Uterus (tissue), 4 donors: Measurements from ENCODE around the gene ZNF584. TPM values are rescaled to one million over a fixed set of nuclear protein-coding genes. Genes with fewer than 3 reads are reported as not detected.

ENCODE experiments used
- DNase-seq, 2 donors: peaks; one replicate each; pipeline ENCODE4 v3.0.0-alpha.2; 2019 to 2020
- H3K27ac ChIP-seq, 2 donors: fragments of 200-600 bp; sonication (generic); 1 replicate in 1 of 2; 2 replicates in 1 of 2; pipeline ENCODE4 v1.5.1; 2016 to 2018
- H3K27me3 ChIP-seq, 2 donors: fragments of 200-600 bp; sonication (generic); one replicate each; pipeline ENCODE4 v1.5.1; 2018 to 2019; ENCODE audit warnings: control low read depth in 1 of 2
- H3K36me3 ChIP-seq, 2 donors: fragments of 200-600 bp; sonication (generic); one replicate each; pipeline ENCODE4 v1.5.1; 2019; ENCODE audit warnings: control low read depth in 1 of 2
- H3K4me1 ChIP-seq, 2 donors: fragments of 200-600 bp; sonication (generic); one replicate each; pipeline ENCODE4 v1.5.1; 2018 to 2019; ENCODE audit warnings: control low read depth in 1 of 2
- H3K4me3 ChIP-seq, 2 donors: fragments of 200-600 bp; sonication (generic); 1 replicate in 1 of 2; 2 replicates in 1 of 2; pipeline ENCODE4 v1.5.1; 2018 to 2019; ENCODE audit warnings: mild to moderate bottlenecking in 1 of 2
- H3K9me3 ChIP-seq, 2 donors: fragments of 200-600 bp; sonication (generic); one replicate each; pipeline ENCODE4 v1.5.1; 2019; ENCODE audit warnings: control low read depth in 1 of 2
- CTCF ChIP-seq, 4 experiments: fragments of 200-600 bp in 2 of 4; fragments of 450-650 bp in 2 of 4; sonication (generic) in 2 of 4; IDR thresholded peaks; one replicate each; pipeline ENCODE4 v1.5.1; 2016 to 2019; ENCODE audit warnings: antibody characterized with exemption in 4 of 4, mild to moderate bottlenecking in 2 of 4, moderate library complexity in 1 of 4
- POLR2A ChIP-seq, 2 donors: fragments of 450-650 bp; IDR thresholded peaks; one replicate each; pipeline ENCODE4 v1.6.1; 2016; ENCODE audit warnings: antibody characterized with exemption in 2 of 2, mild to moderate bottlenecking in 1 of 2, moderate library complexity in 1 of 2
- intact Hi-C: fragments of 100-400 bp; cut with DNase I; formaldehyde crosslinking; loops from one replicate; pipeline ENCODE4 v1.15.1; 2023; ENCODE audit warnings: low total_unique reads
- total RNA-seq, 4 donors: library from RNA; depleted of rRNA in 3 of 4; stranded (reverse); fragments of >200 nt in 3 of 4; gene quantifications; one replicate each; pipeline versions ENCODE4 v1.1.0 to v1.2.4, GENCODE V29; 2014 to 2023
- donor health status: DM: yes; HTN: yes; CAD: no.

Gene ZNF584
- total RNA-seq, 4 donors from 2014 or later = 1.5 to 26.6 (median 16.4) TPM

DNA sequence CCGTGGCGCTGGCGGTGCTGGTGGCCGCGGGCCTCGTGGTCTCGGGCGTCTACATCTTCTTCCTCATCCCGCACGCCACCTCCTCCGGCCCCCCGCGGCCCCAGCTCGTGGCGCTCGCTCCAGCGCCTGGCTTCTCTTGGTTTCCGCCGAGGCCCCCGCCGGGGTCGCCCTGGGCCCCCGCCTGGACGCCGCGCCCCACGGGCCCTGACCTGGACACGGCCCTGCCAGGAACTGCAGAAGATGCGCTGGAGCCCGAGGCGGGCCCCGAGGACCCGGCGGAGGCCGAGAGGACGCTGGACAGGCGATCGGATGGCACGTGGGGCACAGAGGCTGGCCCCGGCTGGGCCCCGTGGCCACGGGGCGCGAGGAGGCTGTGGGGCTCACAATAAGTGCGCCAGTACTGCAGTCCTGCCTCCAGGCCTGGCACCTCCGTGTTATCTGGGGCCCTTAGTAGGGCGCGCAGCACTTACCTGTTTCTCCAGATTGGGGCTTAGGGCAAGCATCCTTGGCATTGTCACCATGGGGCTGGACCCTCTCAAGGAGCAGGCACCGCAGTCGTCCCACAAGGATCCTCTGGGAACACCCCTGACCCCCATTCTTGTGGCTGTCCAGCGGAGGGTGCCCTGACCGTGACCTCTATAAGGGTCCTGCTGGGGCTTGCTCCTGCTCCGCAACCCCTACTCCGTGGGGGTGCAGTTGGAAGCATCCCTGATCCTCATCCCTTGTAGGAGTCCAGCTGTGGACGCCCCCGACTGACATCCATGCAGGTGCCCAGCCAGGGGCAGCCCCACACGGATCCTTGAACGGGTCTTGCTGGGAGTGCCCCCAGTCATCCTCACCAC is 11.5 kb upstream of the ZNF584 start:
- Histone ChIP-seq H3K4me1 (peaks cover 0 to 12% of the 10 kb centered on the region in 2 donors), H3K9me3 (no peaks in the 10 kb centered on the region), H3K27ac (no peak overlapping the region), H3K36me3 (no peaks in the 10 kb centered on the region), H3K4me3 (no peak overlapping the region), H3K27me3 (peaks cover 0 to 5% of the 10 kb centered on the region in 2 donors)
- DNase-seq = no peak
- intact Hi-C loops = no loop called here
- TF ChIP-seq CTCF (IDR thresholded peaks at IDR 0.05) = no peak
- no peak for TF ChIP-seq POLR2A (IDR thresholded peaks at IDR 0.05)

GRCh38 chr19:58397533-58398037 is 10.9 kb upstream of the ZNF584 start:
- H3K27me3 ChIP-seq = peaks cover 0 to 5% of the 10 kb centered on the region in 2 donors
- no peak for DNase-seq

DNA sequence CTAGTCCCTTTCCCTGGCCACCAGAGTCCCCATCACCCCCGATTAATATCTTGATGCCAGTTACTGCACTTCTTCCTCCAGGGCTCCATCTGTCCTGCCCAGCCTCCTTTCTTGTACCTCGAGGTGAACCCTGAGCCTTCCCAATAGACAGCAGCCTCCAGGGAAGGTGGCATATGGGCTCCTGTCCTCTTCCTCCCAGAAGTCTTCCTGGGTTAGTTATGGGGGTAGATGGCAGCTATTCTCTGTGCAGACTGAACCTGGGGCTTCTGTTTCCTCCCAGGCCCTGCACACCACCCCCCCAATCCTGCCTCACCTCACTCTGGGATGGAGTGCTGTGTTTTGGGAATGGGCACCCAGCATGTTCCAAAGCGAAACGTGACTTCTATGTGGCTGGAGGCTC is 10.4 kb upstream of the ZNF584 start:
- no peaks in the 10 kb centered on the region for H3K36me3 ChIP-seq
- no peaks in the 10 kb centered on the region for H3K9me3 ChIP-seq
- intact Hi-C loops = no loop called here
- no peak for TF ChIP-seq CTCF (IDR thresholded peaks at IDR 0.05)
- H3K27ac ChIP-seq = no peak overlapping the region
- peaks cover 0 to 12% of the 10 kb centered on the region in 2 donors for H3K4me1 ChIP-seq
- no peak overlapping the region for H3K4me3 ChIP-seq
- no peak for DNase-seq
- peaks cover 0 to 5% of the 10 kb centered on the region in 2 donors for H3K27me3 ChIP-seq

More at GRCh38 chr19:58397533-58398037, 10.9 kb upstream of the ZNF584 start:
- no peak overlapping the region for H3K4me3 ChIP-seq
- no peak overlapping the region for H3K27ac ChIP-seq
- H3K9me3 ChIP-seq = no peaks in the 10 kb centered on the region
- intact Hi-C loops = no loop called here
- TF ChIP-seq CTCF (IDR thresholded peaks at IDR 0.05) = no peak
- no peak for TF ChIP-seq POLR2A (IDR thresholded peaks at IDR 0.05)
- H3K36me3 ChIP-seq = no peaks in the 10 kb centered on the region
- peaks cover 0 to 12% of the 10 kb centered on the region in 2 donors for H3K4me1 ChIP-seq

- Histone ChIP-seq H3K27ac (no peak overlapping the region), H3K9me3 (no peaks in the 10 kb centered on the region), H3K36me3 (no peaks in the 10 kb centered on the region), H3K27me3 (peaks cover 0 to 5% of the 10 kb centered on the region in 2 donors), H3K4me1 (peaks cover 0 to 12% of the 10 kb centered on the region in 2 donors), H3K4me3 (no peak overlapping the region)
- intact Hi-C loops = no loop called here
- no peak for DNase-seq
- TF ChIP-seq CTCF (IDR thresholded peaks at IDR 0.05) (no peak), POLR2A (IDR thresholded peaks at IDR 0.05) (no peak)
These were observed 9.9 kb upstream of the ZNF584 start for GRCh38 chr19:58398545-58398944.

- intact Hi-C loops = no loop called here
- DNase-seq = no peak
- no peaks in the 10 kb centered on the region for H3K36me3 ChIP-seq
- H3K27ac ChIP-seq = no peak overlapping the region
- peaks cover 0 to 12% of the 10 kb centered on the region in 2 donors for H3K4me1 ChIP-seq
- no peak overlapping the region for H3K4me3 ChIP-seq
- TF ChIP-seq POLR2A (IDR thresholded peaks at IDR 0.05) (no peak), CTCF (IDR thresholded peaks at IDR 0.05) (no peak)
- H3K27me3 ChIP-seq = peaks cover 0 to 5% of the 10 kb centered on the region in 2 donors
- H3K9me3 ChIP-seq = no peaks in the 10 kb centered on the region
These were observed 8.5 kb upstream of the ZNF584 start for GRCh38 chr19:58399903-58400302.
